ENCODE data around the gene DNAJC3. TPM values are rescaled to one million over a fixed set of nuclear protein-coding genes. Genes with fewer than 3 reads are reported as not detected.
"Not testable (repeated sequence)": the region's sequence is repeated elsewhere in the genome, so short reads cannot be mapped to it uniquely, and the experiment has no call there.

DNAJC3 gene
- total RNA-seq, 1 experiment from 2014 or later: 33.3 TPM

DNA sequence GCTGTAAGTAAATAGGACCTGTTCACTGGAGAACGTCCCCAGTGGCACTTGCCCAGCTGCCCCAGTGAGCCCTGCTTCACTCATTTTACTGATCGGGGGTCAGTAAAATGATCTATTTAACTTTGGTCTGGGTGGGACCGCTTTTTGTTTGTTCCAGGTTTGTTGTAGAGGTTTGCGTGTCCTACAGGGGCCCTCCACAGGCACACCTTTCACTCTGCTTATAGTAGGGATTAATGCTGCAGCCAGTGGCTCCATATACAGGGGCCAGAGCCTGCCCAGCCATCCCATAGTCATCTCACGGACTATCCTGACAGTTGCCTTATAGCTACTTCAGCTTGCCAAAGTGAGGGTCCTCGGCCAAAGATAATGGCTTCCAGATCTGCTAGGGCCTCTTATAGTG, 104.1 kb downstream of the DNAJC3 start:
- DNase-seq (ENCODE audit: low read depth): no peak

DNA sequence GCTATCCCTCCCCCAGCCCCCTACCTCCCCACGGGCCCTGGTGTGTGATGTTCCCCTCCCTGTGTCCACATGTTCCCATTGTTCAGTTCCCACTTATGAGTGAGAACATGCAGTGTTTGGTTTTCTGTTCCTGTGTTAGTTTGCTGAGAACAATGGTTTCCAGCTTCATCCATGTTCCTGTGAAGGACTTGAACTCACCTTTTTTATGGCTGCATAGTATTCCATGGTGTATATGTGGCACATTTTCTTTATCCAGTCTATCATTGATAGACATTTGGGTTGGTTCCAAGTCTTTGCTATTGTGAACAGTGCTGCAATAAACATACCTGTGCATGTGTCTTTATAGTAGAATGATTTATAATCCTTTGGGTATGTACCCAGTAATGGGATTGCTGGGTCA, 105.0 kb downstream of the DNAJC3 start:
- DNase-seq (ENCODE audit: low read depth): not testable (repeated sequence)

DNA sequence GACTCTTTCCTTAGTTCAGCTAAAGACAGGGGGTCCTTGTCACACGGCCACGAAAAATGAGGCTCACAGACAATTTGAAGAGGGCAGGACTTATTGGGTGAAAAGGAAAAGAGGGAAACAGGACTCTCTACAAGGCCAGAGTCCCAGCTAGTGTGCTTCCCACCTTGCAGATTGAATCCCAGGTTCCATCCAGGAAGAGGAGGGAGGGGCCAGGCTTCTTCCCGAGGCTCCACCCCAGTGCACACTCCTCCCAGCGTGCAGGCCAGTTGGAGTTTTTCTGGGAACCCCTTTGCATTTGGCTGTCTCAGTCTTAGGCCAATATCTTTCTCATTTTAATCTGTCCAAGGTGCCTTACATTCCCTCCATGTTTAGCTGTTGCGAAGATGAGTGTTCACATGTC, 106.8 kb downstream of the DNAJC3 start:
- no peak for DNase-seq (ENCODE audit: low read depth)

DNA sequence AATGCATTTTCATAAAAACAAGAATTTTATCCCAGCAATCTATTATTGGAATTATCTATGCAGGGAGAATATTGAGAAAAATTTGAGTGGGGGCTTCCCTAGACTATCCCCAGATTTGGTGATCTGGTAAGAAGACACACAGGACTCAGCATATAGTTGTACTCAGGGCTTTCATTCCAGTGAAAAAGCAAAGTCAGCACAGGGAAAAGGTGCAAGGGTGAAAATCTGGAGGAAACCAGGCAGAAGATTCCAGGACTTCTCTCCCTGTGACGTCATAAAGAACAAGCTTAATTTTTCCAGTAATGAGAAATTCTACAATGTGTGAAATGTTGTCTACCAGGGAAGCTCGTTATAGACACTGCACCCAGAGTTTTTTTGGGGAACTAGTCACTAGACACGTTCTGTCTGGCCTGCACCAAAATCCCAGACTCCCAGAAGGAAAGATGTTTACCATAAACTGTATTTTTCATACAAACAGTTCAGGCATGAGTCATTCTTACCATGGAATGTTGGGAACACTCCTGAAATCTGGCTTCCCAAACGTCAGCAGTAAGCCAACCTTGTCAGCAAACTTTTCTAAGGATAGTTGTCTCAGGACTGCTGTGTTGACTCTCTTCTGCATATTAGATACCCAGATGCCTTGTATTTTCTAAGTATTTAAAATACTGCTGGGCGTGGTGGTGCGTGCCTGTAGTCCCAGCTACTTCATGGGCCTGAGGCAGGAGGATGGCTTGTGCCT, 107.4 kb downstream of the DNAJC3 start:
- peak; percentile 76 for DNase-seq (ENCODE audit: low read depth)

DNA sequence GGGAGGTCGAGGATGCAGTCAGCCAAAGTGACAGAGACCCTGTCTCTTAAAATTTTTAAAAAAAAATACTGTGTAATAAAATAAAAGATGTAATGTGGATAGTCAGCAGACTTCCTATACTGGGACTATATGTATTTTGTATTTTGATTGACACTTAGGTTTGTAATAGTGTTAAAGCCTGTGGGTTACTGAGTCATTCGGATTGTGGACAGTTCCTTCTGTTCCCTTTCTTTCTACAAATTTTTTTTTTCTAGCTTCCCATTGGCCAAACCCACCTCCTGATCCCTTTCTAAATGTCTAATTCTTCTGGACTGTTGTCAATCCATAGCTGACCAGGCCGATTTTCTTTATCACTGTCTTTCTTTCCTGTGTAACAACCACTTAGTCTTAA, 108.0 kb downstream of the DNAJC3 start:
- peak; percentile 63 for DNase-seq (ENCODE audit: low read depth)

DNA sequence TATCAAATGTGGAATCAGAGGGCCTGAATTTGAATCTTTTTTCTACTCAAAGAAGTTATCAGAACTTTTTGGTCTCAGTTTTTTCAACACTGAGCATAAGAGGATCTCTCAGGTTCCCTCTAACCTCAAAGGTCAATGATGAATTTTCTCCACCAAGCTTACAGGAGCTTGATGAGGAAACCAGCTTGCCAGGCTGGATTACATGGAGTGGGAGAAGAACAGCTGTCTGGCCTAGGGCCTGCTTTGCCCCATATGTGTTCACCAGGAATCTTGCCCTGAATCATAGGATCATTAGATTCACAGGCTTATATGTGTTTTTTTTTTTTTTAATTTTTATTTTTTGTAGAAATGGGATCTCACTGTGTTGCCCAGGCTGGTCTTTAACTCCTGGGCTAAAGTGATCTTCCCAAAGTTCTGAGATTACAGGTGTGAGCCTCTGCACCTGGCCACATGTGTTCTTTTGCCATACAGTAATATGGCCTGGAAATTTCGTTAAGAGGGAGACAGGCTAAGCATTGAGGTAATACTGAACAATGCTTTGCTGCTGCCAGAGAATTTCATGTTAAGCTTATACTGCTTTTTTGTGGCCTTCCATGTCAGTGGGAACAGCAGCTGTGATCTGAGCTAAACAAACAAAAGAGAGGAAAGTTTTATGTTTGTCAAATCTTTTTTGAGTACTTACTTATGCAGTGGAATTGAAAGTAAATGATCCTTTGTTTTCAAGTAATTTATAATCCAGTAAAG, 110.6 kb downstream of the DNAJC3 start:
- no peak for DNase-seq (ENCODE audit: low read depth)

DNA sequence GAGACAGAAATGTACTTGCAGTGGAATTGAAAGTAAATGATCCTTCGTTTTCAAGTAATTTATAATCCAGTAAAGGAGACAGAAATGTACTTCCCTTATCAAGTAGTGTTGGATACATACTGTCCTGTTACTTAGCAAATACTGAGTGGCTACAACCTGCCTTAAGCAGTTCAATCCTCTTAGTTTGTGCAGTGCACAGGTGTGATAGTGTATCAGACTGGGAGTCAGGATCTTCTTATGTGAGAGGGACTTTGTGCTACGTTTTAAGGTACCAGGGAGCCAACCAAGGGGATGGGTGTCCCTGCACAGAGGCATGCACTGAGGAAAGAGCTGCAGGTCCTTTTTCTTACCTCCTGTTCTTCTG, 111.1 kb downstream of the DNAJC3 start:
- no peak for DNase-seq (ENCODE audit: low read depth)

DNA sequence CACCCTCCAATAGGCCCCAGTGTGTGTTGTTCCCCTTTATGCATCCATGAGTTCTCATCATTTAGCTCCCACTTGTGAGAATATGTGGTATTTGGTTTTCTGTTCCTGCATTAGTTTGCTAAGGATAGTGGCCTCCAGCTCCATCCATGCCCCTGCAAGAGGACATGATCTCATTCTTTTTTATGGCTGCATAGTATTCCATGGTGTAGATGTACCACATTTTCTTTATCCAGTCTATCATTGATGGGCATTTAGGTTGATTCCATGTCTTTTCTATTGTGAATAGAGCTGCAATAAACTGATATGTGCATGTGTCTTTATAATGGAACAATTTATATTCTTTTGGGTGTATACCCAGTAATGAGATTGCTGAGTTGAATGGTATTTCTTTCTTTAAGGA, 112.4 kb downstream of the DNAJC3 start:
- not testable (repeated sequence) for DNase-seq (ENCODE audit: low read depth)

DNA sequence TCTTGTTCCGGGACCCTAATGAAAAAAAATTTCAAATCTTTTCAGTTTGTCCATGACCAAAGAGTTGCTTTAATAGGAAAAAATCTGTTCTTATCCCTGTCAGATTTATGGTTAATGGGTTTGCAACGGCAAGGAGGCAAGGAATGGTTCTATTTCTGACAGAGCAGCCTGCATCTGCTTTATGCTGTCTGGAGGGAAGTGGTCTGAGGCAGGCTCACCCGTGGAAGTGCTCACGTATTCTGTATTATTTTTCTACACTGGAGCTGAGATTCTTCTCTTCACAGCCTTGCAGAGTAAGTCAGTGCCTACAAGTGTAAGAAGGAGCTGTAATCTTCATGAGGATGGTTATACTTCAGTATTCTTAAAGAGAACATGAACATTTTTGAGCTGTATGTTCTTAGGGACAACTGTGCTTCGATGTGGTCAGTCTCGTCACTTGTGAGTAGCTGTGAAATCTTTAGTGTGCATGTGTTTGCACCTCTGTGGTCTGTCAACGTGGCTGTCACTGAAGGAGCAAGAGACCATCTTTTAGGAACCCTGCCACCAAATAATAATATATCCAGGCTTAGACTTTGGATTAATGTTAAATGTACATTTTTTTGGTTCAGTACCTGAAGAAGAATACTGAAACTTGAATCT, 114.3 kb downstream of the DNAJC3 start:
- DNase-seq (ENCODE audit: low read depth): no peak

DNA sequence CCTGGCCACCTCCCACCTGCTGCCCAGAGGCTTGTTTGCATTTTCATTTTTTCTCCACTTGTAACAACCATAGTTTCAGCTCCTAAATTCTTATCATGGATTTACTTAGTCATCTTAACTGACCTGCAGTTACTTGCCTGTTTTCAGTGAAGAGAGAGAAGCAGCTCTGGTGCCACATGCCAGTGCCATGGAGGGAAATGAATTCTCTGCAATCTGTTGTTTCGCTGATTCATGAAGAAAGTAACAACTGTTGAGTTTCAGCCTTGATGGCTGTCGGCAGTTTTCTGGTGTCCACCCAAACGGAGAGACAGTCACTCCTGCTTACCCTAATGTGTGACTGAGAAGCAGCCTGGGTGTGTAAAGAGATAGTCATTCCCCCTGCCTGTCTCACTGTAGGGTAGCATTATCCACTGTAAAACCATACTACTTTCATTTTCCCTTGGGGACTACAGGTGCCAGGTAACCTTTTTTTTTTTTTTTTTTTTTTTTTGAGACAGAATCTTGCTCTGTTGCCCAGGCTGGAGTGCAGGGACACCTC, 116.1 kb downstream of the DNAJC3 start:
- no peak for DNase-seq (ENCODE audit: low read depth)

DNA sequence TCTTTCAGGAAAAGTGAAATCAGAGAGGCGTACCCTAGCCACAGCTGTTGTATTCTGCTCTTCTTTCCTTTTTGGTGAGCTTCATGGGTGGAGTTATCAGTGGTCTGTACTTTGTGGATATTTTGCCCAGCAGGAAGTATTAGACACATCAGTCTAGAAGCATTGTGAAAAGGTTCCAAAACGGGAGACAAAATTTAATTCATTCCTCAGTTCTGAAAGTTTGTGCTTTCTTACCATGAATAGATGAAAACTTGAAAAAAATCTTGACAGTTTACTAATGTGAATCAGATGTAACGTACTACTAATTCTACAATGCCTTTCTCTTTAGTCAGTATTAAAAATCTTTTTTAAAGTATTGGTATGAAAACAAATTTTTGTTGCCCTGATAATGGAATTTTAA, 116.8 kb downstream of the DNAJC3 start:
- no peak for DNase-seq (ENCODE audit: low read depth)

DNA sequence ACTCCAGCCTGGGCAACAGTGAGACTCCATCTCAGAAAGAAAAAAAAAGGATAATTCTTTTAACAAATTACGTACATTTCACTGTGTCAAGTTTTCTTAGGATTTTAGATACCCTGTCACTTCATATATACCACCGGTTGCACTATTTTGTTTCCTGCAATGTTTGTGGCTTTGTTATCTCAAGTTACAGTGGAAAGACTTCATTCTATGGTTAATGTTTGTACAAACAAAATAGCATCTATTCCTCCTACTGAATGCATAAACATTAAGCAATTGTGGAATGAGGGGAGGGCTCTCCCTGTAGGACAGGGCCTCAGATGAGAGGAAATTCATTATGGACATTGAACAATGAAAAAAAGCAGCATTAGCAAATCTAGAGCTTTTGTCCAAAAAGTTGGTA, 120.1 kb downstream of the DNAJC3 start:
- no peak for DNase-seq (ENCODE audit: low read depth)

DNA sequence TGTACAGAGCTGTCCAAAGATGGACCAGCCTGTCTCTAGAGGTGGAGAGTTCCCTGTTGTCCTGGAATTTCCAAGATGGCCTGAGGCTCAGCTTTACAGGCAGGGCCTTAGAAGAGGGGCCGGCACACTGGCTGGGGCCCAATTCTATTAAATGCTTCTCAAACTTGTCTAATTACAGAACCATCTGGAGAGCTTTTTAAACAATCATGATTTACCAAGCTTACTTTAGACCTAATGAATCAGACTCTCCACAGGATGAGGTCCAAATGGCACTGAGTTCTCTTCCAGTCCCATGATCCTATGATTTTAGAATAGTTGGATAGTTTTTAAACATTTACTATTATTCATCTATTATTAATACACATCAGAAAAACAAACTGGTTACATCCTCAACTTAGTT, 123.5 kb downstream of the DNAJC3 start:
- DNase-seq (ENCODE audit: low read depth): no peak

DNA sequence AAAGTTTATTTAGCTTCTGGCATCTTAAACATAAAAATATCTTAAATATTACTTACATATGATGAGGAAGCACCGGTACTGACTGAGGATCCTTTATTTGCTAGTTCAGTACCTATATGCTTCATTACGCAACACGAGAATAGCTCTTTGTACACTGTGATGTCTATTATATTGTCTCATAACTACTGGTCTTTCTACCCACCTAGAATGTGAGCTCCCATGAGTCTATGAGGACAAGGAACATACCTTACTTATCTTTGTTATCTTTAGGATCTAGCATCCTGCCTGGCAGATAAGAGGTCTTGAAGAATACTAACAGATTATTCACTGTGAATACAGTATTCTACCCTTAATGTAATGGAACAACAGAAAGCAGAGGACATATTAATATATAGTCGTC, 124.9 kb downstream of the DNAJC3 start:
- DNase-seq (ENCODE audit: low read depth): no peak

DNA sequence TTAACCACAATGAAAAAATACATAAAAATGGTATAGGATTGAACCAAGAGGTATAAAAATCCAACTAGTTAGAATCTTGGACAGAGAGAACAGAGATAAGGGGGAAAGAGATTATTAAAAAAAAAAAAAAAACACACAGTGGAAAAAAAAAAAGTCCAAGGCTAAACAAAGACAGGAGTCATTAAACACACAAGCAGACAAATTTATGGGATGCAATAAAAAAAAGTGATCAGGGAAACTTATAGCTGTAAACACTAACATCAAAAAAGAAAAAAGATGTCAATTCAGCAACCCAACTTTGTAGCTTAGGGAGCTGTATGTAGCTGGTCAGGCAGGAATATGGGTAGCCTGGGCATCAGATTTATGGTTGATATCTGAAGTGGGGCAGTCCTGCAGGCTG, 129.0 kb downstream of the DNAJC3 start:
- DNase-seq (ENCODE audit: low read depth): no peak

DNA sequence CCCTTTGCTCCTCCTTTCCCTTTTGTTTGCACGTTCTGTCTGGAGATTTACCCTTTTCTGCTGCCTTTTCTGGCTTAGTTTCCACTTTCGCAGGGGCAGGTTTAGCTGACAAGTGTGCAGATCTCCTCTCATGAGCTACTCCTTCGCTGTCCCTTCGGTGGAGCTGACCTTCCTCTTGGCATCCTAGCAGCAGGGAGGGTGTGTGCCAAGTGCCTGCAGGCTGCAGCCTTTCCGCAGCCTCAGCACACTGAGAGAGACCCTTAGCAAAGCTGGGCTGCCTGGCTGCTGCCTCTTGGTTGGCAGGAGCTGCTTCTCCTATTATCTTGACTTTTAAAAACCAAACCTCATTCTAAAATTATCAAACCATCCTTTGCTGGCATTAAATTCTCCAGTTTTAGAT, 132.5 kb downstream of the DNAJC3 start:
- DNase-seq (ENCODE audit: low read depth): no peak

DNA sequence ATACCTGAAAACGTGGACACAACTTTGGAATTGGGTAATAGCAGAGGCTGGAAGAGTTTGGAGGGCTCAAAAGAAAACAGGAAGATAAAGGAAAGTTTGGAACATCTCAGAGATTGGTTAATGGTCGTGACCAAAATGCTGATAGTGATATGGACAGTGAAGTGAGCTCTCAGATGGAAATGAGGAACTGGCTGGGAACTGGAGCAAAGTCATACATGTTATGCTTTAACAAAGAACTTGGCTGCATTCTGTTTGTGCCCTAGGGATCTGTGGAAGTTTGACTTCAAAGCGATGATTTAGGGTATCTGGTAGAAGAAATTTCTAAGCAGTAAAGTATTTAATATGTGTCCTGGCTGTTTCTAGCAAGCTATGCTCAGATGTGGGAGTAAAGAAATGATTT, 136.2 kb downstream of the DNAJC3 start:
- no peak for DNase-seq (ENCODE audit: low read depth)

DNA sequence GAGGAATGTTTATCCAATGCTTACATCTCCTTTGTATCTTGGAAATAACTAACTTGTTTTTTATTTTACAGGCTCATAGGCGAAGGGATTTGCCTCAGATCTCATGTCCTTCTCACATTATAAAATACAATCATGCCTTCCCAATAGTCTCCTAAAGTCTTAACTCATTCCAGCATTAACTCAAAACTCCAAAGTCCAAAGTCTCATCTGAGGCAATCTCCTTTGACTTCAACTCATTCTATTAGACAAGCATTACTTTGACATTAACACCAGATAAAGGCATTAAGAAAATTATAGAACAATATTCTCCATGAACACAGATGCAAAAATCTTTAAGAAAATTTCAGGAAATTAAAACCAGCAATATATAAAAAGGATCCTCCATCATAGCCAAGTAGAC, 137.6 kb downstream of the DNAJC3 start:
- no peak for DNase-seq (ENCODE audit: low read depth)

DNA sequence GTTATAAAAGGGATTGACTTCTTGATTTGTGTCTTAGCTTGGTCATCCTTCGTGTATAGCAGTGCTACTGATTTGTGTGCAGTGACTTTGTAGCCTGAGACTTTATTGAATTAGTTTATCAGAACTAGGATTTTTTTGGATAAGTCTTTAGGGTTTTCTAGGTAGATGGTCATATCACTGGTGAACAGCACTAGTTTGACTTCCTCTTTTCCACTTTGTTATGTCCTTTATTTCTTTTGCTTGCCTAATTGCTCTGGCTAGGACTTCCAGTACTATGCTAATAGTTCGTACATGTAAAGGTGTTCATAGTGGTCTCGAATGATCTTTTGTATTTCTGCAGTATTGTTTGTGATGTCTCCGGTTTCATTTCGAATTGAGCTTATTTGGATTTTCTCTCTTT, 145.4 kb downstream of the DNAJC3 start:
- no peak for DNase-seq (ENCODE audit: low read depth)

DNA sequence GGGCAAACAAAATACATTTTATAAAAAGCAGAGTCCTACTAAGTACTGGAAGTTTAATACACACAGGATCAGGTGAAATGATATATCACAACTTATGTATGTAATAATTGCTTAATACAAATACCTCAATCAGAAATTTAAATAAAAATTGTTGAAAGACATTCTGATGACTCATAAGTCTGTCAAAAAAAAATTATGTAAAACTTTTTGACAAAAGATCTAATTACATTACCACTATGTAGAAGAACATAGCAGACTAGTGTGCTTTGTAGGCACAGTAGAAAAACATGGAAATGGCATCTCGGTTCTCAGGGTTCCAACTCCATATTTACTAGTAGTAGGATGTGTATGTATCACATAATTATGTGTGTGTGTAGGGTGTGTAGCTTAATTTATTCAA, 156.2 kb downstream of the DNAJC3 start:
- DNase-seq (ENCODE audit: low read depth): no peak

DNA sequence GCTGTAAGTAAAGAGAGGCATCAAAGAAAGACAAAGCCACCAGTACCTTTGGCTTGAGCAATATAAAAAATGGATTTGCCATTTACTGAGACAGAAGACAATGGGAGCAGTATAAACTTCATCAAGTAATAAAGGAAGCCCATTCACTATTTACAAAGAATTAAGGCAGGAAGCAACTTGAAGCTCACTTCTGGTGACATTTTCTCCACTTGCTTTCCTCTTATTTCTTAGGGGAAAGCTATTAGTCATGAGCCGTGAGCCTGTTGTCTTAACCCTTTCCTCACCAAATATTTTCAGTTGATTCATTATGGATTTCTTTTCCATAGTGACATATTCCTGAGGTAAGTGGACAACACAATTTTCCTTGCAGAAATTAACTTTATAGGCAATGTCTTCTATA, 156.8 kb downstream of the DNAJC3 start:
- peak; percentile 3 for DNase-seq (ENCODE audit: low read depth)

DNA sequence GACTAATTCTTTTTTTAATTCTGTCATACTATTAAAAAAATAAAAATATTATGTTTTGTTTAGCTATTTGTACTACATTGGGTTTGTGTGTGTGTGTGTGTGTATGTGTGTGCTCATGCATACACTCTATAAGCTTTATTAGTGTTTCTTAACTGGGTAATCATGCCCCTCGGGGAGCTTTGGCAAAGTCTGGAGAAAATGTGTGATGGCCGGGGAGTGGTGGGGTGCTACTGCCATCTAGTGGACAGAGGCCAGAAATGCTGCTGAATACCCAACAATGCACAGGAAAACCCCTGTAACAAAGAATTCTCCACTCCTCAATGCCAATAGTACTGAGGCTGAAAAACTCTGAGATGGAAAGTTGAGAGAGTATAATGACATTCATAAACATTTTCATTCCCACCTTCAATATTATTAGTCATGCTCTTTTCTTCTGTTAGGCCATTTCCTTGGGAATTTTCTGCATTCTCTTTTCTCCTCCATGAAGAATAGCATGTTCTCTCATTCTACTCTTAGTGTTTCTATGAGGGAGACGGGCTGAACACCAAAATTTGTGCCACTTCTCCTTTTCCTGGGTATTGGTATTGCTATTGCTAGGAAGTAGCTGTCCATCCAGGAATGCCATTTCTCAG, 157.3 kb downstream of the DNAJC3 start:
- peak; percentile 58 for DNase-seq (ENCODE audit: low read depth)

Data from M059J (cell line).